ENCODE measurements around the gene KIF1C. TPM values are rescaled to one million over a fixed set of nuclear protein-coding genes. Genes with fewer than 3 reads are reported as not detected.

Gene KIF1C
- total RNA-seq, 2 experiments from 2014 or later, result 20.6 to 53.7 TPM

- CTCF ChIA-PET (ENCODE audit: unreplicated experiment), result no interaction called here
- no TSS peak for BruUV-seq (replicated peaks)
- no peaks in the 10 kb centered on the region for H4K20me1 ChIP-seq (ENCODE audit: insufficient read depth, low read length)
- H3K4me3 ChIP-seq (ENCODE audit: low read depth, low read length, poor library complexity, severe bottlenecking), result no peak overlapping the region
- TF ChIP-seq CTCF (conservative IDR thresholded peaks at IDR 0.05; ENCODE audit: low read length), result no peak
- no peak for TF ChIP-seq EZH2phosphoT487 (IDR thresholded peaks at IDR 0.05; ENCODE audit: borderline replicate concordance, low read depth, low read length)
- H3K79me2 ChIP-seq (ENCODE audit: insufficient read depth, low read depth, low read length), result no peaks in the 10 kb centered on the region
- H3K9me3 ChIP-seq (ENCODE audit: low read length), result no peaks in the 10 kb centered on the region
- DNase-seq (ENCODE audit: low spot score), result no peak
- H3K4me2 ChIP-seq (ENCODE audit: low read length), result no peak overlapping the region
- intact Hi-C loops (cut with micrococcal nuclease; ENCODE audit: unreplicated experiment), result no loop called here
- no peak overlapping the region for H3K27ac ChIP-seq (ENCODE audit: low read depth, low read length, poor library complexity, severe bottlenecking)
- H3K9me2 ChIP-seq (ENCODE audit: insufficient read depth, low read length), result no peaks in the 10 kb centered on the region
- H2AFZ ChIP-seq (ENCODE audit: low read length), result no peak overlapping the region
- H3K4me1 ChIP-seq (ENCODE audit: insufficient read depth, low read length, poor library complexity, severe bottlenecking), result peaks cover 24% of the 10 kb centered on the region
- POLR2A ChIA-PET, result no interaction called here
- H3K36me3 ChIP-seq (ENCODE audit: insufficient read depth, low read length), result no peaks in the 10 kb centered on the region
Measured at GRCh38 chr17:5044630-5045029, 46.9 kb downstream of the KIF1C start.

GRCh38 chr17:5045496-5045895 is 47.7 kb downstream of the KIF1C start:
- no peak for TF ChIP-seq CTCF (conservative IDR thresholded peaks at IDR 0.05; ENCODE audit: low read length)
- no peak for TF ChIP-seq EZH2phosphoT487 (IDR thresholded peaks at IDR 0.05; ENCODE audit: borderline replicate concordance, low read depth, low read length)
- DNase-seq (ENCODE audit: low spot score), result no peak
- ChIA-PET POLR2A (interaction anchor here (0.8 to 0.9 kb wide), 2 partner anchors 10 kb away, joined by 3 to 7 read pairs; partner anchors contain the start of gene SLC52A1), CTCF (ENCODE audit: unreplicated experiment) (no interaction called here)
- Histone ChIP-seq H3K4me2 (ENCODE audit: low read length) (no peak overlapping the region), H3K27ac (ENCODE audit: low read depth, low read length, poor library complexity, severe bottlenecking) (no peak overlapping the region), H3K36me3 (ENCODE audit: insufficient read depth, low read length) (no peaks in the 10 kb centered on the region), H3K79me2 (ENCODE audit: insufficient read depth, low read depth, low read length) (no peaks in the 10 kb centered on the region), H3K4me1 (ENCODE audit: insufficient read depth, low read length, poor library complexity, severe bottlenecking) (peaks cover 33% of the 10 kb centered on the region), H3K9me2 (ENCODE audit: insufficient read depth, low read length) (no peaks in the 10 kb centered on the region), H4K20me1 (ENCODE audit: insufficient read depth, low read length) (no peaks in the 10 kb centered on the region), H3K9me3 (ENCODE audit: low read length) (no peaks in the 10 kb centered on the region), H3K4me3 (ENCODE audit: low read depth, low read length, poor library complexity, severe bottlenecking) (no peak overlapping the region), H2AFZ (ENCODE audit: low read length) (no peak overlapping the region)
- BruUV-seq (replicated peaks), result no TSS peak
- intact Hi-C loops (cut with micrococcal nuclease; ENCODE audit: unreplicated experiment), result no loop called here

GRCh38 chr17:5047446-5047845 is 49.7 kb downstream of the KIF1C start:
- no peaks in the 10 kb centered on the region for H4K20me1 ChIP-seq (ENCODE audit: insufficient read depth, low read length)
- no peaks in the 10 kb centered on the region for H3K36me3 ChIP-seq (ENCODE audit: insufficient read depth, low read length)
- no peaks in the 10 kb centered on the region for H3K9me3 ChIP-seq (ENCODE audit: low read length)
- DNase-seq (ENCODE audit: low spot score), result peak; percentile 20
- peaks cover 37% of the 10 kb centered on the region for H3K4me1 ChIP-seq (ENCODE audit: insufficient read depth, low read length, poor library complexity, severe bottlenecking)
- no peak overlapping the region for H3K27ac ChIP-seq (ENCODE audit: low read depth, low read length, poor library complexity, severe bottlenecking)
- ChIA-PET CTCF (ENCODE audit: unreplicated experiment) (interaction anchor here (0.5 kb wide), 1 partner anchor 78 kb away, joined by 3 read pairs; no protein-coding TSS in a partner anchor), POLR2A (interaction anchor here (1.2 kb wide), 1 partner anchor 12 kb away, joined by 5 read pairs; the partner anchor contains the start of gene SLC52A1)
- H3K4me2 ChIP-seq (ENCODE audit: low read length), result peak overlapping the region; percentile 26
- intact Hi-C loops (cut with micrococcal nuclease; ENCODE audit: unreplicated experiment), result no loop called here
- no peaks in the 10 kb centered on the region for H3K79me2 ChIP-seq (ENCODE audit: insufficient read depth, low read depth, low read length)
- BruUV-seq (replicated peaks), result no TSS peak
- no peaks in the 10 kb centered on the region for H3K9me2 ChIP-seq (ENCODE audit: insufficient read depth, low read length)
- TF ChIP-seq EZH2phosphoT487 (IDR thresholded peaks at IDR 0.05; ENCODE audit: borderline replicate concordance, low read depth, low read length) (no peak), CTCF (conservative IDR thresholded peaks at IDR 0.05; ENCODE audit: low read length) (no peak)
- no peak overlapping the region for H3K4me3 ChIP-seq (ENCODE audit: low read depth, low read length, poor library complexity, severe bottlenecking)
- H2AFZ ChIP-seq (ENCODE audit: low read length), result peak overlapping the region; percentile 44; the same call in 1 of the 2 replicates

Measured in OCI-LY7 (cell line).